ENCODE results near the gene ABCA13. TPM values are rescaled to one million over a fixed set of nuclear protein-coding genes. Genes with fewer than 3 reads are reported as not detected.

ABCA13 gene
- polyA plus RNA-seq, 1 experiment: 0.05 TPM

GRCh38 chr7:48300301-48300700, 129.0 kb downstream of the ABCA13 start:
- H3K4me3 ChIP-seq (ENCODE audit: low read depth, low read length): no peak overlapping the region
- no peak for TF ChIP-seq CTCF (IDR thresholded peaks at IDR 0.05; ENCODE audit: low read depth, low read length)
- H3K27ac ChIP-seq (ENCODE audit: low read depth, low read length): no peak overlapping the region
- no peaks in the 10 kb centered on the region for H3K9me3 ChIP-seq (ENCODE audit: control insufficient read depth, insufficient read depth, low read length)
- CTCF ChIA-PET: interaction anchor here (0.9 to 2.6 kb wide), 8 partner anchors 7 to 1198 kb away, joined by 3 to 28 read pairs (median 6); no protein-coding TSS in a partner anchor
- POLR2A ChIA-PET: no interaction called here
- H3K27me3 ChIP-seq (ENCODE audit: control insufficient read depth, insufficient read depth, low read length): no peaks in the 10 kb centered on the region
- no peak for DNase-seq (ENCODE audit: low read depth, low spot score)

- Histone ChIP-seq H3K27ac (ENCODE audit: low read depth, low read length) (no peak overlapping the region), H3K4me3 (ENCODE audit: low read depth, low read length) (no peak overlapping the region), H3K27me3 (ENCODE audit: control insufficient read depth, insufficient read depth, low read length) (no peaks in the 10 kb centered on the region), H3K9me3 (ENCODE audit: control insufficient read depth, insufficient read depth, low read length) (no peaks in the 10 kb centered on the region)
- ChIA-PET CTCF (interaction anchor here (0.7 to 1.5 kb wide), 2 partner anchors 28 to 378 kb away, joined by 4 read pairs; no protein-coding TSS in a partner anchor), POLR2A (no interaction called here)
- DNase-seq (ENCODE audit: low read depth, low spot score): no peak
- TF ChIP-seq CTCF (IDR thresholded peaks at IDR 0.05; ENCODE audit: low read depth, low read length): no peak
These were observed 129.9 kb downstream of the ABCA13 start for GRCh38 chr7:48301201-48301600.

- Histone ChIP-seq H3K27me3 (ENCODE audit: control insufficient read depth, insufficient read depth, low read length) (no peaks in the 10 kb centered on the region), H3K27ac (ENCODE audit: low read depth, low read length) (no peak overlapping the region), H3K9me3 (ENCODE audit: control insufficient read depth, insufficient read depth, low read length) (no peaks in the 10 kb centered on the region), H3K4me3 (ENCODE audit: low read depth, low read length) (no peak overlapping the region)
- no peak for DNase-seq (ENCODE audit: low read depth, low spot score)
- ChIA-PET POLR2A (no interaction called here), CTCF (no interaction called here)
- TF ChIP-seq CTCF (IDR thresholded peaks at IDR 0.05; ENCODE audit: low read depth, low read length): no peak
These were observed 133.4 kb downstream of the ABCA13 start for GRCh38 chr7:48304641-48305040.

GRCh38 chr7:48305661-48306060, 134.4 kb downstream of the ABCA13 start:
- Histone ChIP-seq H3K27ac (ENCODE audit: low read depth, low read length) (no peak overlapping the region), H3K27me3 (ENCODE audit: control insufficient read depth, insufficient read depth, low read length) (no peaks in the 10 kb centered on the region), H3K9me3 (ENCODE audit: control insufficient read depth, insufficient read depth, low read length) (no peaks in the 10 kb centered on the region), H3K4me3 (ENCODE audit: low read depth, low read length) (no peak overlapping the region)
- no peak for TF ChIP-seq CTCF (IDR thresholded peaks at IDR 0.05; ENCODE audit: low read depth, low read length)
- DNase-seq (ENCODE audit: low read depth, low spot score): no peak
- POLR2A ChIA-PET: no interaction called here
- CTCF ChIA-PET: no interaction called here

GRCh38 chr7:48307041-48307714, 135.9 kb downstream of the ABCA13 start:
- no peak overlapping the region for H3K4me3 ChIP-seq (ENCODE audit: low read depth, low read length)
- POLR2A ChIA-PET: no interaction called here
- H3K27me3 ChIP-seq (ENCODE audit: control insufficient read depth, insufficient read depth, low read length): no peaks in the 10 kb centered on the region
- no peaks in the 10 kb centered on the region for H3K9me3 ChIP-seq (ENCODE audit: control insufficient read depth, insufficient read depth, low read length)
- no peak for DNase-seq (ENCODE audit: low read depth, low spot score)
- TF ChIP-seq CTCF (IDR thresholded peaks at IDR 0.05; ENCODE audit: low read depth, low read length): no peak
- H3K27ac ChIP-seq (ENCODE audit: low read depth, low read length): no peak overlapping the region
- CTCF ChIA-PET: interaction anchor here (1.7 kb wide), 1 partner anchor 8 kb away, joined by 10 read pairs; no protein-coding TSS in a partner anchor
